A549 (cell line): Measurements from ENCODE around the gene GRB14. TPM values are rescaled to one million over a fixed set of nuclear protein-coding genes. Genes with fewer than 3 reads are reported as not detected.
A peak's percentile ranks its signal among the peaks of the same experiment; 100 is the strongest.

Experiments
- ATAC-seq, 2 experiments: fragments of 200-7000 bp in 1 of 2; fragments of >200 bp in 1 of 2; cut with Nextera tagmentation in 1 of 2; cut with Tn5 transposase in 1 of 2; 3 replicates each; pipeline versions ENCODE4 v1.8.0 to v1.9.1; 2018 to 2020; ENCODE audit warnings: mild to moderate bottlenecking in 1 of 2, moderate library complexity in 1 of 2
- CTCF ChIA-PET: fragments of 300-600 bp; sonication (Branson Sonifier 250); formaldehyde crosslinking; extraction: SDS; loops from one replicate; lab custom pipeline; 2021; ENCODE audit warnings: antibody characterized with exemption, inconsistent platforms; lab: Yijun Ruan, JAX
- POLR2A ChIA-PET: fragments of 350-600 bp; formaldehyde crosslinking; extraction: SDS; loops from one replicate; lab custom pipeline; 2021; ENCODE audit warnings: antibody characterized with exemption, inconsistent platforms; lab: Yijun Ruan, JAX
- DNase-seq, 2 experiments: peaks; one replicate each; pipeline versions ENCODE4 v3.0.0 to v3.0.0-alpha.2; 2011 to 2016; ENCODE audit warnings: low read depth in 1 of 2, low spot score in 1 of 2
- FAIRE-seq: peaks from 2 replicates; lab custom pipeline; 2011; peaks lifted over from hg19 to GRCh38; lab: Jason Lieb, UNC
- H3K27ac ChIP-seq, 2 experiments: fragments of >200 bp; sonication (Bioruptor Twin); formaldehyde crosslinking; 3 replicates each; pipeline ENCODE4 v1.5.1; 2016 to 2017
- H3K4me1 ChIP-seq: fragments of >200 bp; sonication (Bioruptor Twin); formaldehyde crosslinking; 3 replicates; pipeline ENCODE4 v1.6.1; 2016
- H3K4me2 ChIP-seq: fragments of >200 bp; sonication (Bioruptor Twin); formaldehyde crosslinking; 3 replicates; pipeline ENCODE4 v1.6.1; 2016
- H3K4me3 ChIP-seq: fragments of >200 bp; sonication (Bioruptor Twin); formaldehyde crosslinking; 3 replicates; pipeline ENCODE4 v1.5.1; 2016
- H3K9me3 ChIP-seq: fragments of >200 bp; sonication (Bioruptor Twin); formaldehyde crosslinking; 3 replicates; pipeline ENCODE4 v1.6.1; 2016
- BHLHE40 ChIP-seq: IDR thresholded peaks from 2 replicates; pipeline ENCODE4 v1.6.1; 2012; ENCODE audit warnings: low read depth, low read length, inconsistent platforms
- FOSL2 ChIP-seq, 2 experiments: fragments of 450-650 bp in 1 of 2; fragments of >200 bp in 1 of 2; sonication (Bioruptor Twin) in 1 of 2; formaldehyde crosslinking; IDR thresholded peaks; 2 replicates each; pipeline versions ENCODE4 v1.5.0 to v1.6.1; 2016 to 2020; ENCODE audit warnings: mild to moderate bottlenecking in 1 of 2, moderate library complexity in 1 of 2
- GATA3 ChIP-seq: IDR thresholded peaks from 2 replicates; pipeline ENCODE4 v1.6.1; 2012; ENCODE audit warnings: borderline replicate concordance
- HOXA7 ChIP-seq: fragments of 250-450 bp; sonication (Bioruptor Pico); IDR thresholded peaks from 2 replicates; pipeline ENCODE4 v1.5.0; 2020; ENCODE audit warnings: mild to moderate bottlenecking, moderate library complexity
- NPAS2 ChIP-seq: fragments of 250-450 bp; sonication (Bioruptor Pico); IDR thresholded peaks from 2 replicates; pipeline ENCODE4 v1.8.0; 2022; ENCODE audit warnings: mild to moderate bottlenecking, moderate library complexity, borderline replicate concordance
- NR3C1 ChIP-seq: fragments of >200 bp; sonication (Bioruptor Twin); formaldehyde crosslinking; IDR thresholded peaks from 3 replicates; pipeline ENCODE4 v1.6.1; 2017
- RAD21 ChIP-seq, 2 experiments: fragments of >200 bp in 1 of 2; sonication (Bioruptor Twin) in 1 of 2; formaldehyde crosslinking in 1 of 2; IDR thresholded peaks in 1 of 2; conservative IDR thresholded peaks in 1 of 2; 2 replicates in 1 of 2; 3 replicates in 1 of 2; pipeline ENCODE4 v1.6.1; 2012 to 2018; ENCODE audit warnings: inconsistent platforms in 1 of 2
- RCOR1 ChIP-seq: fragments of 150-350 bp; IDR thresholded peaks from 2 replicates; pipeline ENCODE4 v1.6.1; 2014; ENCODE audit warnings: antibody characterized with exemption, low read length, low read depth
- SMC3 ChIP-seq: fragments of >200 bp; sonication (Bioruptor Twin); formaldehyde crosslinking; IDR thresholded peaks from 3 replicates; pipeline ENCODE4 v1.6.1; 2018; ENCODE audit warnings: inconsistent platforms
- TFCP2L1 ChIP-seq: fragments of 250-450 bp; sonication (Bioruptor Pico); IDR thresholded peaks from 2 replicates; pipeline ENCODE4 v1.5.0; 2021; ENCODE audit warnings: mild to moderate bottlenecking
- ZC3H11A ChIP-seq: fragments of 450-650 bp; IDR thresholded peaks from 2 replicates; pipeline ENCODE4 v1.6.1; 2014; ENCODE audit warnings: antibody characterized with exemption, mild to moderate bottlenecking
- ZNF302 ChIP-seq: fragments of 250-450 bp; sonication (Bioruptor Pico); IDR thresholded peaks from 2 replicates; pipeline ENCODE4 v1.9.0; 2021; ENCODE audit warnings: inconsistent platforms, mild to moderate bottlenecking, moderate library complexity
- ZSCAN20 ChIP-seq: fragments of 250-450 bp; sonication (Bioruptor Pico); IDR thresholded peaks from 2 replicates; pipeline ENCODE4 v1.8.0; 2022; ENCODE audit warnings: mild to moderate bottlenecking, moderate library complexity
- WGBS: methylation state at CpG from one replicate; pipeline ENCODE4 v1.1.6; 2017; ENCODE audit errors: missing lambda C conversion rate; 5-methylcytosine and 5-hydroxymethylcytosine counted together
- polyA plus RNA-seq, 4 experiments: library from polyadenylated mRNA; depleted of rRNA in 3 of 4; stranded (reverse); fragments of >200 nt; fragmentation: RNase III in 1 of 4; extraction: RNeasy Plus Mini Kit Qiagen cat#74134 plus additional on column Dnase treatment in 1 of 4; gene quantifications; 2 replicates in 3 of 4; 3 replicates in 1 of 4; pipeline ENCODE4 v1.2.3, GENCODE V29; 2011 to 2017
- TF ChIP-seq, protein P1 (sequence below): fragments of >200 bp; sonication (Bioruptor Twin); formaldehyde crosslinking; IDR thresholded peaks from 3 replicates; pipeline ENCODE4 v1.6.1; 2016
- TF ChIP-seq, protein P2 (sequence below): fragments of 200-600 bp; sonication (generic); IDR thresholded peaks from 2 replicates; pipeline ENCODE4 v1.6.1; 2016; ENCODE audit warnings: antibody characterized with exemption, mild to moderate bottlenecking, moderate library complexity
- TF ChIP-seq, protein P3 (sequence below): fragments of >200 bp; sonication (Bioruptor Twin); formaldehyde crosslinking; IDR thresholded peaks from 3 replicates; pipeline ENCODE4 v1.5.1; 2016
- TF ChIP-seq, protein P4 (sequence below): fragments of 250-450 bp; sonication (Bioruptor Pico); IDR thresholded peaks from 2 replicates; pipeline ENCODE4 v1.5.0; 2020; ENCODE audit warnings: low read depth, mild to moderate bottlenecking, moderate library complexity
- TF ChIP-seq, protein P5 (sequence below): fragments of >200 bp; sonication (Bioruptor Twin); formaldehyde crosslinking; IDR thresholded peaks from 2 replicates; pipeline ENCODE4 v1.6.1; 2016

GRB14 gene
- polyA plus RNA-seq, 2 of the 4 experiments (the other 2 are of a cell fraction) = 18.6 to 26.0 TPM

DNA sequence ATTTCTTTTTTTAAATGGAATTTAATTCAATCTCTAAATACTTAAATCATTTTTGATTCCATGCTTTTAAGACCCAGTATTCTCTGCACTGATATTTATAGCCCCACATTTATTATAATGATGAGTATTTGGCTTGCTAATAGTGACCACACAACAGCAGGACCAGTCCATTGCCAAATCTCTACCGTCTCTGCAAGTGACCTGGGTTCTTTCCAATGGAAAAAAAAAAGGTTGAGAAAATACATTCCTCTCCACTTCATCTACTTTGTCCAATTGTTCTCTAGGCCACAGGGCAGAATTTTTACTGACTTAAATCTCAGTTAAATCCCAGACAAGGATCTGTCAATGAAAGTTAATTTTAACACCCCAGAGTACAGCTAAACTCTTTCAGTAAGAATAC lies 20.5 kb downstream of the GRB14 start:
- H3K9me3 ChIP-seq = no peaks in the 10 kb centered on the region
- ATAC-seq = no peak
- peaks cover 8% of the 10 kb centered on the region; the same call in 2 of the 3 replicates for H3K4me1 ChIP-seq
- TF ChIP-seq ZNF302 (CRISPR knock-in tag) = no peak
- TF ChIP-seq NPAS2 (CRISPR knock-in tag) = no peak
- TF ChIP-seq NR3C1 = no peak
- TF ChIP-seq, protein P1, sequence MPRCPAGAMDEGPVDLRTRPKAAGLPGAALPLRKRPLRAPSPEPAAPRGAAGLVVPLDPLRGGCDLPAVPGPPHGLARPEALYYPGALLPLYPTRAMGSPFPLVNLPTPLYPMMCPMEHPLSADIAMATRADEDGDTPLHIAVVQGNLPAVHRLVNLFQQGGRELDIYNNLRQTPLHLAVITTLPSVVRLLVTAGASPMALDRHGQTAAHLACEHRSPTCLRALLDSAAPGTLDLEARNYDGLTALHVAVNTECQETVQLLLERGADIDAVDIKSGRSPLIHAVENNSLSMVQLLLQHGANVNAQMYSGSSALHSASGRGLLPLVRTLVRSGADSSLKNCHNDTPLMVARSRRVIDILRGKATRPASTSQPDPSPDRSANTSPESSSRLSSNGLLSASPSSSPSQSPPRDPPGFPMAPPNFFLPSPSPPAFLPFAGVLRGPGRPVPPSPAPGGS = no peak
- TF ChIP-seq SMC3 = no peak
- TF ChIP-seq GATA3 = no peak
- TF ChIP-seq, protein P2, sequence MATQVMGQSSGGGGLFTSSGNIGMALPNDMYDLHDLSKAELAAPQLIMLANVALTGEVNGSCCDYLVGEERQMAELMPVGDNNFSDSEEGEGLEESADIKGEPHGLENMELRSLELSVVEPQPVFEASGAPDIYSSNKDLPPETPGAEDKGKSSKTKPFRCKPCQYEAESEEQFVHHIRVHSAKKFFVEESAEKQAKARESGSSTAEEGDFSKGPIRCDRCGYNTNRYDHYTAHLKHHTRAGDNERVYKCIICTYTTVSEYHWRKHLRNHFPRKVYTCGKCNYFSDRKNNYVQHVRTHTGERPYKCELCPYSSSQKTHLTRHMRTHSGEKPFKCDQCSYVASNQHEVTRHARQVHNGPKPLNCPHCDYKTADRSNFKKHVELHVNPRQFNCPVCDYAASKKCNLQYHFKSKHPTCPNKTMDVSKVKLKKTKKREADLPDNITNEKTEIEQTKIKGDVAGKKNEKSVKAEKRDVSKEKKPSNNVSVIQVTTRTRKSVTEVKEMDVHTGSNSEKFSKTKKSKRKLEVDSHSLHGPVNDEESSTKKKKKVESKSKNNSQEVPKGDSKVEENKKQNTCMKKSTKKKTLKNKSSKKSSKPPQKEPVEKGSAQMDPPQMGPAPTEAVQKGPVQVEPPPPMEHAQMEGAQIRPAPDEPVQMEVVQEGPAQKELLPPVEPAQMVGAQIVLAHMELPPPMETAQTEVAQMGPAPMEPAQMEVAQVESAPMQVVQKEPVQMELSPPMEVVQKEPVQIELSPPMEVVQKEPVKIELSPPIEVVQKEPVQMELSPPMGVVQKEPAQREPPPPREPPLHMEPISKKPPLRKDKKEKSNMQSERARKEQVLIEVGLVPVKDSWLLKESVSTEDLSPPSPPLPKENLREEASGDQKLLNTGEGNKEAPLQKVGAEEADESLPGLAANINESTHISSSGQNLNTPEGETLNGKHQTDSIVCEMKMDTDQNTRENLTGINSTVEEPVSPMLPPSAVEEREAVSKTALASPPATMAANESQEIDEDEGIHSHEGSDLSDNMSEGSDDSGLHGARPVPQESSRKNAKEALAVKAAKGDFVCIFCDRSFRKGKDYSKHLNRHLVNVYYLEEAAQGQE = no peak
- TF ChIP-seq, protein P3, sequence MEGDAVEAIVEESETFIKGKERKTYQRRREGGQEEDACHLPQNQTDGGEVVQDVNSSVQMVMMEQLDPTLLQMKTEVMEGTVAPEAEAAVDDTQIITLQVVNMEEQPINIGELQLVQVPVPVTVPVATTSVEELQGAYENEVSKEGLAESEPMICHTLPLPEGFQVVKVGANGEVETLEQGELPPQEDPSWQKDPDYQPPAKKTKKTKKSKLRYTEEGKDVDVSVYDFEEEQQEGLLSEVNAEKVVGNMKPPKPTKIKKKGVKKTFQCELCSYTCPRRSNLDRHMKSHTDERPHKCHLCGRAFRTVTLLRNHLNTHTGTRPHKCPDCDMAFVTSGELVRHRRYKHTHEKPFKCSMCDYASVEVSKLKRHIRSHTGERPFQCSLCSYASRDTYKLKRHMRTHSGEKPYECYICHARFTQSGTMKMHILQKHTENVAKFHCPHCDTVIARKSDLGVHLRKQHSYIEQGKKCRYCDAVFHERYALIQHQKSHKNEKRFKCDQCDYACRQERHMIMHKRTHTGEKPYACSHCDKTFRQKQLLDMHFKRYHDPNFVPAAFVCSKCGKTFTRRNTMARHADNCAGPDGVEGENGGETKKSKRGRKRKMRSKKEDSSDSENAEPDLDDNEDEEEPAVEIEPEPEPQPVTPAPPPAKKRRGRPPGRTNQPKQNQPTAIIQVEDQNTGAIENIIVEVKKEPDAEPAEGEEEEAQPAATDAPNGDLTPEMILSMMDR = no peak
- TF ChIP-seq ZSCAN20 (CRISPR knock-in tag) = no peak
- no peak for TF ChIP-seq BHLHE40
- no peak for TF ChIP-seq HOXA7 (CRISPR knock-in tag)
- TF ChIP-seq, all 56 proteins: peak for 0
- no peak overlapping the region for H3K27ac ChIP-seq
- H3K4me3 ChIP-seq = no peak overlapping the region
- H3K4me2 ChIP-seq = no peak overlapping the region
- 85% methylated on average over 1 of the region's 1 CpG for WGBS
- DNase-seq (no peak), FAIRE-seq (no peak)
- ChIA-PET POLR2A (no interaction called here), CTCF (interaction anchor here (0.7 to 1.7 kb wide), 6 partner anchors 9 to 1432 kb away, joined by 3 to 13 read pairs (median 4); no protein-coding TSS in a partner anchor)

DNA sequence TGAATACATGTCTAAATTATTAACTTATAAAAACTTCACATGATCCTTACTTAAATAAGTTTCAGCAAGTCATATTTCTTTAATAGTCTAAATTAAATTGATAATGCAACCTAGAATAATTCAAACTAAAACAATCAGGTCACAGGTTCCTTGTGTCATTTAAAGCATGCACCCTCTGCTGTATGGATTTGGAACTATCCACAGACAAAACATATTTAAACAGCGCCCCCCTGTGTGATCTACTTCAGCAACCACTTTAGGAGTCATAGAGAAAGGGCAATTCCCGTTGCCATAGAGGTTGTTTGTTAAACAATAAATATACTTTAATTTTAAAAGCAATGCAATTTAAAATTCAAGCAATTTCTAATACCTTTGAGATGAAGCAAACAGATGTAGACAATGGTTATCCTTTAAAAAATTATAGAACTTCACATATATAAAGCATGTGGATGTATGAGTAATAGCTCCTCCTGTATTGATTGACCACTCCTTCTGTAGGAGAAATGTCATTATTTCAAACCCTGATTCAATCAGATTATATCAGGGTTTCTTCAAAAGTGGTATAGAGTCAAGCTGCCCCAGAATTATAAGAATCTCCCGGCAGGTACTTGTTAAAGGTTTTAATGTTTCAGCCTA lies 21.2 kb downstream of the GRB14 start:
- Histone ChIP-seq H3K9me3 (no peaks in the 10 kb centered on the region), H3K4me3 (no peak overlapping the region), H3K4me2 (peak overlapping the region; percentile 28; the same call in 2 of the 3 replicates), H3K4me1 (peaks cover 9% of the 10 kb centered on the region), H3K27ac (no peak overlapping the region)
- FAIRE-seq = no peak
- TF ChIP-seq, protein P3 = peak; percentile 98
- peak; percentile 84 for TF ChIP-seq SMC3
- no peak for TF ChIP-seq TFCP2L1 (CRISPR knock-in tag)
- TF ChIP-seq, protein P4, sequence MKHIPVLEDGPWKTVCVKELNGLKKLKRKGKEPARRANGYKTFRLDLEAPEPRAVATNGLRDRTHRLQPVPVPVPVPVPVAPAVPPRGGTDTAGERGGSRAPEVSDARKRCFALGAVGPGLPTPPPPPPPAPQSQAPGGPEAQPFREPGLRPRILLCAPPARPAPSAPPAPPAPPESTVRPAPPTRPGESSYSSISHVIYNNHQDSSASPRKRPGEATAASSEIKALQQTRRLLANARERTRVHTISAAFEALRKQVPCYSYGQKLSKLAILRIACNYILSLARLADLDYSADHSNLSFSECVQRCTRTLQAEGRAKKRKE (CRISPR knock-in tag) = no peak
- no peak for TF ChIP-seq FOSL2 (IDR thresholded peaks at IDR 0.05)
- TF ChIP-seq FOSL2 (CRISPR knock-in tag; IDR thresholded peaks at IDR 0.05) = 0 out of 2 replicates have a peak, but pooled peaks have one; percentile 10
- TF ChIP-seq, protein P5, sequence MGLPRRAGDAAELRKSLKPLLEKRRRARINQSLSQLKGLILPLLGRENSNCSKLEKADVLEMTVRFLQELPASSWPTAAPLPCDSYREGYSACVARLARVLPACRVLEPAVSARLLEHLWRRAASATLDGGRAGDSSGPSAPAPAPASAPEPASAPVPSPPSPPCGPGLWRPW = no peak
- TF ChIP-seq RAD21 (conservative IDR thresholded peaks at IDR 0.05 in 1 of 2, IDR thresholded peaks at IDR 0.05 in 1 of 2) = peak; percentile 77 to 80
- no peak for TF ChIP-seq RCOR1
- no peak for TF ChIP-seq HOXA7 (CRISPR knock-in tag)
- no peak for TF ChIP-seq ZC3H11A
- DNase-seq = peak; percentile 53 to 87
- ChIA-PET POLR2A (no interaction called here), CTCF (interaction anchor here (0.7 to 1.7 kb wide), 7 partner anchors 10 to 116 kb away, joined by 3 to 13 read pairs (median 4); no protein-coding TSS in a partner anchor)
- 29% methylated on average over 3 of the region's 3 CpGs for WGBS
- peak; percentile 96 to 100 for ATAC-seq
